GM23338 (cell line): Measurements from ENCODE around the gene IQUB. TPM values are rescaled to one million over a fixed set of nuclear protein-coding genes. Genes with fewer than 3 reads are reported as not detected.
A peak's percentile ranks its signal among the peaks of the same experiment; 100 is the strongest.

Experiments used
- ATAC-seq: fragments of 200-7000 bp; cut with Tn5 transposase; 3 replicates; pipeline ENCODE4 v1.9.1; 2020
- DNase-seq: peaks from one replicate; pipeline ENCODE4 v3.0.0-alpha.2; 2015; ENCODE audit warnings: low spot score
- H2AFZ ChIP-seq: fragments of 200-600 bp; sonication (generic); 2 replicates; pipeline ENCODE4 v1.8.0; 2016; ENCODE audit warnings: antibody characterized with exemption, mild to moderate bottlenecking, moderate library complexity
- H3F3A ChIP-seq: fragments of 200-600 bp; sonication (generic); replicated peaks from 2 replicates; pipeline ENCODE4 v1.8.0; 2017; ENCODE audit warnings: antibody characterized with exemption, mixed run types, low read depth
- H3K27ac ChIP-seq: fragments of 200-600 bp; sonication (generic); 2 replicates; pipeline ENCODE4 v1.6.1; 2016; ENCODE audit warnings: low read depth
- H3K27me3 ChIP-seq: fragments of 200-600 bp; sonication (generic); 2 replicates; pipeline ENCODE4 v1.8.0; 2016; ENCODE audit warnings: mild to moderate bottlenecking, mixed run types, moderate library complexity; ENCODE audit not compliant: insufficient read depth
- H3K36me3 ChIP-seq: fragments of 200-600 bp; sonication (generic); 2 replicates; pipeline ENCODE4 v1.8.0; 2016; ENCODE audit warnings: mild to moderate bottlenecking; ENCODE audit not compliant: insufficient read depth
- H3K4me1 ChIP-seq: fragments of 200-600 bp; sonication (generic); 2 replicates; pipeline ENCODE4 v1.8.0; 2016; ENCODE audit warnings: mild to moderate bottlenecking, moderate library complexity; ENCODE audit not compliant: insufficient read depth
- H3K4me2 ChIP-seq: fragments of 200-600 bp; sonication (generic); 2 replicates; pipeline ENCODE4 v1.7.1; 2017; ENCODE audit warnings: mixed run types
- H3K4me3 ChIP-seq: fragments of 200-600 bp; sonication (generic); 2 replicates; pipeline ENCODE4 v1.6.1; 2016; ENCODE audit warnings: mixed run types
- H3K79me2 ChIP-seq: fragments of 200-600 bp; sonication (generic); replicated peaks from 2 replicates; pipeline ENCODE4 v1.8.0; 2017; ENCODE audit warnings: mild to moderate bottlenecking; ENCODE audit not compliant: insufficient read depth
- H3K9me2 ChIP-seq: fragments of 200-600 bp; sonication (generic); 2 replicates; pipeline ENCODE4 v1.8.0; 2017; ENCODE audit not compliant: insufficient read depth
- H4K20me1 ChIP-seq: fragments of 200-600 bp; sonication (generic); replicated peaks from 2 replicates; pipeline ENCODE4 v1.8.0; 2017; ENCODE audit warnings: mild to moderate bottlenecking; ENCODE audit not compliant: insufficient read depth
- H3K27ac Mint-ChIP-seq: 2 replicates; pipeline ENCODE4 v1.8.0; 2020; ENCODE audit warnings: inconsistent platforms, mild to moderate bottlenecking, moderate library complexity, mixed read lengths
- H3K27me3 Mint-ChIP-seq: 3 replicates; pipeline ENCODE4 v1.8.0; 2022; ENCODE audit warnings: low read depth, mild to moderate bottlenecking, moderate library complexity, mixed read lengths, inconsistent platforms; ENCODE audit not compliant: insufficient read depth, poor library complexity
- H3K36me3 Mint-ChIP-seq: 3 replicates; pipeline ENCODE4 v1.8.0; 2021; ENCODE audit warnings: low read depth, mild to moderate bottlenecking, inconsistent platforms, moderate library complexity, mixed read lengths
- H3K4me1 Mint-ChIP-seq: 3 replicates; pipeline ENCODE4 v1.8.0; 2020; ENCODE audit warnings: mild to moderate bottlenecking, inconsistent platforms, mixed read lengths
- H3K4me3 Mint-ChIP-seq: 3 replicates; pipeline ENCODE4 v1.8.0; 2021; ENCODE audit warnings: moderate library complexity, mild to moderate bottlenecking, inconsistent platforms, mixed read lengths
- H3K9me3 Mint-ChIP-seq: 3 replicates; pipeline ENCODE4 v1.8.0; 2020; ENCODE audit warnings: moderate library complexity, mild to moderate bottlenecking, inconsistent platforms, mixed read lengths
- EZH2 ChIP-seq: fragments of 200-600 bp; sonication (generic); IDR thresholded peaks from one replicate; pipeline ENCODE4 v1.8.0; 2017; ENCODE audit warnings: antibody characterized with exemption, mild to moderate bottlenecking, low read depth; ENCODE audit not compliant: unreplicated experiment
- EZH2phosphoT487 ChIP-seq: fragments of 200-600 bp; sonication (generic); IDR thresholded peaks from one replicate; pipeline ENCODE4 v1.8.1; 2018; ENCODE audit warnings: antibody characterized with exemption; ENCODE audit not compliant: unreplicated experiment
- JUNB ChIP-seq: IDR thresholded peaks from one replicate; pipeline ENCODE4 v1.6.1; 2016; ENCODE audit warnings: antibody characterized with exemption; ENCODE audit not compliant: unreplicated experiment
- NANOG ChIP-seq: IDR thresholded peaks from 2 replicates; pipeline ENCODE4 v1.6.1; 2016; ENCODE audit warnings: antibody characterized with exemption, borderline replicate concordance
- STAT1 ChIP-seq: IDR thresholded peaks from one replicate; pipeline ENCODE4 v1.6.1; 2016; ENCODE audit warnings: antibody characterized with exemption; ENCODE audit not compliant: unreplicated experiment
- ZNF114 ChIP-seq: fragments of 250-450 bp; sonication (Bioruptor Pico); IDR thresholded peaks from 2 replicates; pipeline ENCODE4 v1.5.0; 2020; ENCODE audit warnings: mild to moderate bottlenecking, moderate library complexity
- ZNF331 ChIP-seq: fragments of 250-450 bp; sonication (Bioruptor Pico); IDR thresholded peaks from 2 replicates; pipeline ENCODE4 v1.5.0; 2020; ENCODE audit warnings: low read depth, mild to moderate bottlenecking, moderate library complexity
- polyA plus RNA-seq: library from polyadenylated mRNA; unstranded; fragments of >200 nt; fragmentation: Nextera tagmentation; extraction: Ambion mirVana; gene quantifications from 2 replicates; pipeline ENCODE4 v1.2.1, GENCODE V29; 2016
- total RNA-seq: library from RNA; depleted of rRNA; stranded (reverse); fragments of >200 nt; shearing (Covaris generic); gene quantifications from 2 replicates; pipeline ENCODE4 v1.2.3, GENCODE V29; 2014
- TF ChIP-seq, protein P1 (sequence below): IDR thresholded peaks from 2 replicates; pipeline ENCODE4 v1.6.1; 2016; ENCODE audit warnings: antibody characterized with exemption
- TF ChIP-seq, protein P2 (sequence below), 2 experiments: fragments of 200-600 bp in 1 of 2; sonication (generic) in 1 of 2; conservative IDR thresholded peaks; 2 replicates each; pipeline versions ENCODE4 v1.5.1 to v1.6.1; 2016 to 2017; ENCODE audit warnings: antibody characterized with exemption in 2 of 2, low read depth in 2 of 2, mild to moderate bottlenecking in 2 of 2, moderate library complexity in 1 of 2
- TF ChIP-seq, protein P3 (sequence below): fragments of 250-450 bp; sonication (Bioruptor Pico); IDR thresholded peaks from 2 replicates; pipeline ENCODE4 v1.5.0; 2020; ENCODE audit warnings: mild to moderate bottlenecking, moderate library complexity

Gene IQUB
- total and polyA plus RNA-seq, 2 experiments from 2014 or later, result 0.79 to 1.1 TPM

DNA sequence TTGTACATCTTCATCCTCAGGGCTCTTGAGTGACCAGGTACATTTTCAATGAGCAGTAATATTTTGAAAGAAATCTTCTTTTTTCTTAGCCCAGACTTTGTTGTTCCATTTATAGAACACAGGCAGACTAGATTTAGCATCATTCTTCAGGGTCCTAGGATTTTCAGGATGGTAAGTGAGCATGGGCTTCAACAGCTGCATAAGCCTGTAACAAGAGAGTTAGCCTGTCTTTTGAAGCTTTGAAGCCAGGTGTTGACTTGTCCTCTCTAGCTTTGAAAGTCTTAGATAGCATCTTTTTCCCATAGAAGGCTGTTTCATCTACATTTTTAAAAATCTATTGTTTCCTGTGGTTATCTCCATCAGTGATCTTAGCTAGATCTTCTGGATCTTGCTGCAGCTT lies 27.7 kb upstream of the IQUB start:
- no peak for DNase-seq
- no peaks in the 10 kb centered on the region for H3K9me3 Mint-ChIP-seq

DNA sequence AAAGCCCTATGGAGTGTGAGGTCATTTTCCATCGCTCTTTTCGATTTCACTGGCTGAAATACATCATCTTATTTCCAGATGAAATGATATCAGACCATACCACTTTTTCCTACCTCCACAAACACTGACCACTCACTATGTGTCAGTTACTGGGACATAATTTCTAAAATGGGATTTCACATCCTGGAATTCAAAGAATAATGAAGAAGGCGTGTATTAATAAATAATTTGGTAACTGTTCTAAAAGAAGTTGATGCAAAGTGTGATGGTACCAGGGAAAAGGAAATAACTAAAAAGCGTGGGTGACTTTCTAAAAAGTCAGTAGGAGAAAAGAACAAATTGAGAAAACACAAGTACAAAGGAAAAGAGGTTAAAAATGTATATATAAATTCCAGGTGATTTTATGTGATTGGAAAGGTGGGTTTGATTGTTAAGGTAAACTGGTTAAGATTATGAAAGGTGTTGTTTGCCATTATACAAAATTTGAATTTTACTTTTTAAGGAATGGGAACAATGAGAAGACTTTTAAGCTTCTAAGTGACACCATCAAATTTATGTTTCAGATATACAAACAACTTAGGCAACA lies 24.0 kb upstream of the IQUB start:
- Mint-ChIP-seq H3K27ac (no peak overlapping the region), H3K9me3 (no peaks in the 10 kb centered on the region), H3K36me3 (0 out of 3 replicates have a peak, but pooled peaks cover 2% of the 10 kb centered on the region), H3K4me1 (no peaks in the 10 kb centered on the region; the same call in 1 of the 3 replicates), H3K4me3 (no peak overlapping the region), H3K27me3 (no peaks in the 10 kb centered on the region)
- H3K27ac ChIP-seq, result peak overlapping the region; percentile 73
- peak overlapping the region; percentile 70 for H3K4me2 ChIP-seq
- no peaks in the 10 kb centered on the region for H3K27me3 ChIP-seq
- peak overlapping the region; percentile 76 for H3K4me3 ChIP-seq
- peaks cover 4% of the 10 kb centered on the region for H3K36me3 ChIP-seq
- H3K79me2 ChIP-seq, result peaks cover 38% of the 10 kb centered on the region
- H4K20me1 ChIP-seq, result no peaks in the 10 kb centered on the region
- peak overlapping the region; percentile 70 for H2AFZ ChIP-seq
- H3K4me1 ChIP-seq, result peaks cover 10% of the 10 kb centered on the region; the same call in 1 of the 2 replicates
- no peaks in the 10 kb centered on the region for H3K9me2 ChIP-seq
- DNase-seq (no peak), ATAC-seq (no peak)
- no peaks in the 10 kb centered on the region for H3F3A ChIP-seq
- no peak for TF ChIP-seq ZNF114 (CRISPR knock-in tag)
- TF ChIP-seq, protein P1, sequence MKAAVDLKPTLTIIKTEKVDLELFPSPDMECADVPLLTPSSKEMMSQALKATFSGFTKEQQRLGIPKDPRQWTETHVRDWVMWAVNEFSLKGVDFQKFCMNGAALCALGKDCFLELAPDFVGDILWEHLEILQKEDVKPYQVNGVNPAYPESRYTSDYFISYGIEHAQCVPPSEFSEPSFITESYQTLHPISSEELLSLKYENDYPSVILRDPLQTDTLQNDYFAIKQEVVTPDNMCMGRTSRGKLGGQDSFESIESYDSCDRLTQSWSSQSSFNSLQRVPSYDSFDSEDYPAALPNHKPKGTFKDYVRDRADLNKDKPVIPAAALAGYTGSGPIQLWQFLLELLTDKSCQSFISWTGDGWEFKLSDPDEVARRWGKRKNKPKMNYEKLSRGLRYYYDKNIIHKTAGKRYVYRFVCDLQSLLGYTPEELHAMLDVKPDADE, result no peak
- TF ChIP-seq, protein P2, sequence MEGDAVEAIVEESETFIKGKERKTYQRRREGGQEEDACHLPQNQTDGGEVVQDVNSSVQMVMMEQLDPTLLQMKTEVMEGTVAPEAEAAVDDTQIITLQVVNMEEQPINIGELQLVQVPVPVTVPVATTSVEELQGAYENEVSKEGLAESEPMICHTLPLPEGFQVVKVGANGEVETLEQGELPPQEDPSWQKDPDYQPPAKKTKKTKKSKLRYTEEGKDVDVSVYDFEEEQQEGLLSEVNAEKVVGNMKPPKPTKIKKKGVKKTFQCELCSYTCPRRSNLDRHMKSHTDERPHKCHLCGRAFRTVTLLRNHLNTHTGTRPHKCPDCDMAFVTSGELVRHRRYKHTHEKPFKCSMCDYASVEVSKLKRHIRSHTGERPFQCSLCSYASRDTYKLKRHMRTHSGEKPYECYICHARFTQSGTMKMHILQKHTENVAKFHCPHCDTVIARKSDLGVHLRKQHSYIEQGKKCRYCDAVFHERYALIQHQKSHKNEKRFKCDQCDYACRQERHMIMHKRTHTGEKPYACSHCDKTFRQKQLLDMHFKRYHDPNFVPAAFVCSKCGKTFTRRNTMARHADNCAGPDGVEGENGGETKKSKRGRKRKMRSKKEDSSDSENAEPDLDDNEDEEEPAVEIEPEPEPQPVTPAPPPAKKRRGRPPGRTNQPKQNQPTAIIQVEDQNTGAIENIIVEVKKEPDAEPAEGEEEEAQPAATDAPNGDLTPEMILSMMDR (conservative IDR thresholded peaks at IDR 0.05; ENCODE audit: low read depth in 2 of 2), result no peak
- TF ChIP-seq, protein P3, sequence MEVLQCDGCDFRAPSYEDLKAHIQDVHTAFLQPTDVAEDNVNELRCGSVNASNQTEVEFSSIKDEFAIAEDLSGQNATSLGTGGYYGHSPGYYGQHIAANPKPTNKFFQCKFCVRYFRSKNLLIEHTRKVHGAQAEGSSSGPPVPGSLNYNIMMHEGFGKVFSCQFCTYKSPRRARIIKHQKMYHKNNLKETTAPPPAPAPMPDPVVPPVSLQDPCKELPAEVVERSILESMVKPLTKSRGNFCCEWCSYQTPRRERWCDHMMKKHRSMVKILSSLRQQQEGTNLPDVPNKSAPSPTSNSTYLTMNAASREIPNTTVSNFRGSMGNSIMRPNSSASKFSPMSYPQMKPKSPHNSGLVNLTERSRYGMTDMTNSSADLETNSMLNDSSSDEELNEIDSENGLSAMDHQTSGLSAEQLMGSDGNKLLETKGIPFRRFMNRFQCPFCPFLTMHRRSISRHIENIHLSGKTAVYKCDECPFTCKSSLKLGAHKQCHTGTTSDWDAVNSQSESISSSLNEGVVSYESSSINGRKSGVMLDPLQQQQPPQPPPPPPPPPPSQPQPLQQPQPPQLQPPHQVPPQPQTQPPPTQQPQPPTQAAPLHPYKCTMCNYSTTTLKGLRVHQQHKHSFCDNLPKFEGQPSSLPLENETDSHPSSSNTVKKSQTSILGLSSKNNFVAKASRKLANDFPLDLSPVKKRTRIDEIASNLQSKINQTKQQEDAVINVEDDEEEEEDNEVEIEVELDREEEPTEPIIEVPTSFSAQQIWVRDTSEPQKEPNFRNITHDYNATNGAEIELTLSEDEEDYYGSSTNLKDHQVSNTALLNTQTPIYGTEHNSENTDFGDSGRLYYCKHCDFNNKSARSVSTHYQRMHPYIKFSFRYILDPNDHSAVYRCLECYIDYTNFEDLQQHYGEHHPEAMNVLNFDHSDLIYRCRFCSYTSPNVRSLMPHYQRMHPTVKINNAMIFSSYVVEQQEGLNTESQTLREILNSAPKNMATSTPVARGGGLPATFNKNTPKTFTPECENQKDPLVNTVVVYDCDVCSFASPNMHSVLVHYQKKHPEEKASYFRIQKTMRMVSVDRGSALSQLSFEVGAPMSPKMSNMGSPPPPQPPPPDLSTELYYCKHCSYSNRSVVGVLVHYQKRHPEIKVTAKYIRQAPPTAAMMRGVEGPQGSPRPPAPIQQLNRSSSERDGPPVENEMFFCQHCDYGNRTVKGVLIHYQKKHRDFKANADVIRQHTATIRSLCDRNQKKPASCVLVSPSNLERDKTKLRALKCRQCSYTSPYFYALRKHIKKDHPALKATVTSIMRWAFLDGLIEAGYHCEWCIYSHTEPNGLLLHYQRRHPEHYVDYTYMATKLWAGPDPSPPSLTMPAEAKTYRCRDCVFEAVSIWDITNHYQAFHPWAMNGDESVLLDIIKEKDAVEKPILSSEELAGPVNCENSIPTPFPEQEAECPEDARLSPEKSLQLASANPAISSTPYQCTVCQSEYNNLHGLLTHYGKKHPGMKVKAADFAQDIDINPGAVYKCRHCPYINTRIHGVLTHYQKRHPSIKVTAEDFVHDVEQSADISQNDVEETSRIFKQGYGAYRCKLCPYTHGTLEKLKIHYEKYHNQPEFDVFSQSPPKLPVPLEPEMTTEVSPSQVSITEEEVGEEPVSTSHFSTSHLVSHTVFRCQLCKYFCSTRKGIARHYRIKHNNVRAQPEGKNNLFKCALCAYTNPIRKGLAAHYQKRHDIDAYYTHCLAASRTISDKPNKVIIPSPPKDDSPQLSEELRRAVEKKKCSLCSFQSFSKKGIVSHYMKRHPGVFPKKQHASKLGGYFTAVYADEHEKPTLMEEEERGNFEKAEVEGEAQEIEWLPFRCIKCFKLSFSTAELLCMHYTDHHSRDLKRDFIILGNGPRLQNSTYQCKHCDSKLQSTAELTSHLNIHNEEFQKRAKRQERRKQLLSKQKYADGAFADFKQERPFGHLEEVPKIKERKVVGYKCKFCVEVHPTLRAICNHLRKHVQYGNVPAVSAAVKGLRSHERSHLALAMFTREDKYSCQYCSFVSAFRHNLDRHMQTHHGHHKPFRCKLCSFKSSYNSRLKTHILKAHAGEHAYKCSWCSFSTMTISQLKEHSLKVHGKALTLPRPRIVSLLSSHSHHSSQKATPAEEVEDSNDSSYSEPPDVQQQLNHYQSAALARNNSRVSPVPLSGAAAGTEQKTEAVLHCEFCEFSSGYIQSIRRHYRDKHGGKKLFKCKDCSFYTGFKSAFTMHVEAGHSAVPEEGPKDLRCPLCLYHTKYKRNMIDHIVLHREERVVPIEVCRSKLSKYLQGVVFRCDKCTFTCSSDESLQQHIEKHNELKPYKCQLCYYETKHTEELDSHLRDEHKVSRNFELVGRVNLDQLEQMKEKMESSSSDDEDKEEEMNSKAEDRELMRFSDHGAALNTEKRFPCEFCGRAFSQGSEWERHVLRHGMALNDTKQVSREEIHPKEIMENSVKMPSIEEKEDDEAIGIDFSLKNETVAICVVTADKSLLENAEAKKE (CRISPR knock-in tag), result no peak

More for the DNA sequence above, 27.7 kb upstream of the IQUB start:
- no peaks in the 10 kb centered on the region for H3K27me3 Mint-ChIP-seq
- no peak overlapping the region for H3K4me3 ChIP-seq
- TF ChIP-seq NANOG (no peak), EZH2 (no peak), ZNF331 (no peak), EZH2phosphoT487 (no peak), JUNB (no peak), STAT1 (no peak), ZNF114 (CRISPR knock-in tag) (no peak)
- TF ChIP-seq, protein P2 (conservative IDR thresholded peaks at IDR 0.05; ENCODE audit: low read depth in 2 of 2), result no peak
- peak overlapping the region; percentile 44; the same call in 1 of the 2 replicates for H2AFZ ChIP-seq
- ATAC-seq, result no peak
- H3K36me3 Mint-ChIP-seq, result no peaks in the 10 kb centered on the region
- H3K4me1 Mint-ChIP-seq, result no peaks in the 10 kb centered on the region; the same call in 1 of the 3 replicates
- no peak overlapping the region for H3K27ac Mint-ChIP-seq
- H3K4me1 ChIP-seq, result peaks cover 3% of the 10 kb centered on the region; the same call in 1 of the 2 replicates
- no peaks in the 10 kb centered on the region for H4K20me1 ChIP-seq
- no peaks in the 10 kb centered on the region for H3F3A ChIP-seq
- no peak overlapping the region for H3K27ac ChIP-seq
- H3K79me2 ChIP-seq, result peaks cover 3% of the 10 kb centered on the region
- no peak overlapping the region for H3K4me2 ChIP-seq
- no peaks in the 10 kb centered on the region for H3K9me2 ChIP-seq
- H3K27me3 ChIP-seq, result no peaks in the 10 kb centered on the region
- H3K4me3 Mint-ChIP-seq, result no peak overlapping the region
- H3K36me3 ChIP-seq, result no peaks in the 10 kb centered on the region
